WERI-Rb-1 (cell line): Measurements from ENCODE around the gene ATRIP.

Source experiments
- DNase-seq: peaks from one replicate; pipeline ENCODE4 v3.0.0-alpha.2; 2020
- H3K27ac ChIP-seq: fragments of 250-450 bp; sonication (Bioruptor Pico); 2 replicates; pipeline ENCODE4 v1.5.1; 2020; ENCODE audit warnings: mild to moderate bottlenecking, moderate library complexity
- H3K27me3 ChIP-seq: fragments of 250-450 bp; sonication (Bioruptor Pico); 2 replicates; pipeline ENCODE4 v1.5.1; 2021; ENCODE audit warnings: mild to moderate bottlenecking, low read depth, moderate library complexity; ENCODE audit not compliant: insufficient read depth, severe bottlenecking
- H3K36me3 ChIP-seq: fragments of 250-450 bp; sonication (Bioruptor Pico); 2 replicates; pipeline ENCODE4 v1.5.1; 2020; ENCODE audit warnings: mild to moderate bottlenecking, moderate library complexity
- H3K4me3 ChIP-seq: 2 replicates; pipeline ENCODE4 v1.5.1; 2011; ENCODE audit warnings: low read depth, mild to moderate bottlenecking, control low read depth, low read length
- H3K9me3 ChIP-seq: fragments of 250-450 bp; sonication (Bioruptor Pico); 2 replicates; pipeline ENCODE4 v1.5.1; 2021; ENCODE audit warnings: mild to moderate bottlenecking, moderate library complexity; ENCODE audit not compliant: severe bottlenecking
- CTCF ChIP-seq: IDR thresholded peaks from 2 replicates; pipeline ENCODE4 v1.5.1; 2011; ENCODE audit warnings: low read depth, mild to moderate bottlenecking, control low read depth, inconsistent platforms, low read length

Gene ATRIP

DNA sequence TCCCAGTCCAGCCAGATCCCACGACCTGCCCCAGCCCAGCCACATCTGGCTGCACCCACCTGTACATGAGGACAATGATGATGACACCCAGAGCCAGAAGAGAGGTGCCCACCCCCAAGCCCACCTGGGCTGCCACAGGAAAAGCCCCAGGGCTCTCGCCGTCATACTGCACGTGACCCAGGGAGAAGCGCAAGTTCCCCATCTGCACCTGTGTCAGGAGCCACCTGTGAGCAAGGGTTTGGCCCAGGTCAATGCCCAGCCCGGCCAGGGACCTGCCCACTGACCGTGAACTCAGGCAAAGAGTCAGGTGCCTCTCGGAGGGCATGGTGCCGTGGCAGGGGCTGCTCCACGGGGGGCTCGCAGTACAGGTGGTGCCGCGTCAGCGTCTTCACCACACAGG, 32.9 kb upstream of the ATRIP start:
- Histone ChIP-seq H3K27ac (no peak overlapping the region), H3K4me3 (no peak overlapping the region), H3K36me3 (peaks cover 97% of the 10 kb centered on the region), H3K27me3 (no peaks in the 10 kb centered on the region), H3K9me3 (no peaks in the 10 kb centered on the region)
- DNase-seq, result no peak
- no peak for TF ChIP-seq CTCF

GRCh38 chr3:48414376-48415250, 31.9 kb upstream of the ATRIP start:
- Histone ChIP-seq H3K36me3 (peaks cover 97% of the 10 kb centered on the region), H3K9me3 (no peaks in the 10 kb centered on the region), H3K27me3 (no peaks in the 10 kb centered on the region), H3K4me3 (no peak overlapping the region), H3K27ac (no peak overlapping the region)
- DNase-seq, result no peak
- TF ChIP-seq CTCF, result no peak

GRCh38 chr3:48415251-48415953, 31.1 kb upstream of the ATRIP start:
- H3K36me3 ChIP-seq, result peaks cover 90% of the 10 kb centered on the region
- TF ChIP-seq CTCF, result peak; percentile 35; the same call in 1 of the 2 replicates
- DNase-seq, result no peak
- no peak overlapping the region for H3K27ac ChIP-seq
- no peaks in the 10 kb centered on the region for H3K9me3 ChIP-seq
- no peak overlapping the region for H3K4me3 ChIP-seq
- no peaks in the 10 kb centered on the region for H3K27me3 ChIP-seq

- Histone ChIP-seq H3K27me3 (no peaks in the 10 kb centered on the region), H3K9me3 (no peaks in the 10 kb centered on the region), H3K27ac (no peak overlapping the region), H3K36me3 (peaks cover 87% of the 10 kb centered on the region), H3K4me3 (no peak overlapping the region)
- TF ChIP-seq CTCF, result no peak
- no peak for DNase-seq
Observed at GRCh38 chr3:48416091-48416505, 30.4 kb upstream of the ATRIP start.

GRCh38 chr3:48416546-48416945, 30.0 kb upstream of the ATRIP start:
- Histone ChIP-seq H3K9me3 (no peaks in the 10 kb centered on the region), H3K27me3 (no peaks in the 10 kb centered on the region), H3K27ac (no peak overlapping the region), H3K36me3 (peaks cover 84% of the 10 kb centered on the region), H3K4me3 (no peak overlapping the region)
- no peak for TF ChIP-seq CTCF
- no peak for DNase-seq
